HG03565 (cell line): ENCODE results near the gene HECTD1.
"Not testable (repeated sequence)": the region's sequence is repeated elsewhere in the genome, so short reads cannot be mapped to it uniquely, and the experiment has no call there.

Source experiments
- ATAC-seq: cut with Tn5 transposase; IDR thresholded peaks from one replicate; pipeline ENCODE4 v1.9.1; 2021; ENCODE audit warnings: mild to moderate bottlenecking, moderate library complexity; ENCODE audit not compliant: unreplicated experiment

The HECTD1 gene

GRCh38 chr14:31207755-31208545 is at the start of gene HECTD1:
TSS of gene HECTD1 (minus strand) at chr14:31207793. CDS start at chr14:31205936, 1,857 bp downstream.
- ATAC-seq = peak; percentile 56

- ATAC-seq = no peak
Observed at GRCh38 chr14:31257244-31257553, 49.6 kb upstream of the HECTD1 start.

GRCh38 chr14:31256534-31257243 is 49.1 kb upstream of the HECTD1 start:
- no peak for ATAC-seq

GRCh38 chr14:31255918-31256317 is 48.3 kb upstream of the HECTD1 start:
- ATAC-seq = not testable (repeated sequence)

- no peak for ATAC-seq
Observed at GRCh38 chr14:31255286-31255685, 47.7 kb upstream of the HECTD1 start.

GRCh38 chr14:31253746-31254471 is 46.3 kb upstream of the HECTD1 start:
- ATAC-seq = no peak

GRCh38 chr14:31252865-31253264 is 45.3 kb upstream of the HECTD1 start:
- ATAC-seq = no peak

GRCh38 chr14:31251028-31251958 is 43.7 kb upstream of the HECTD1 start:
- no peak for ATAC-seq

- no peak for ATAC-seq
Observed at GRCh38 chr14:31244626-31245025, 37.0 kb upstream of the HECTD1 start.

GRCh38 chr14:31243860-31244259 is 36.3 kb upstream of the HECTD1 start:
- ATAC-seq = no peak

- ATAC-seq = not testable (repeated sequence)
Observed at GRCh38 chr14:31242161-31242940, 34.8 kb upstream of the HECTD1 start.

- no peak for ATAC-seq
Observed at GRCh38 chr14:31241450-31242114, 34.0 kb upstream of the HECTD1 start.

GRCh38 chr14:31239741-31240140 is 32.1 kb upstream of the HECTD1 start:
- ATAC-seq = no peak

GRCh38 chr14:31235462-31235861 is 27.9 kb upstream of the HECTD1 start:
- ATAC-seq = no peak

- ATAC-seq = no peak
Observed at GRCh38 chr14:31232081-31232480, 24.5 kb upstream of the HECTD1 start.

GRCh38 chr14:31231272-31231671 is 23.7 kb upstream of the HECTD1 start:
- not testable (repeated sequence) for ATAC-seq

- no peak for ATAC-seq
Observed at GRCh38 chr14:31230573-31230958, 23.0 kb upstream of the HECTD1 start.

- no peak for ATAC-seq
Observed at GRCh38 chr14:31229638-31230572, 22.3 kb upstream of the HECTD1 start.
